ENCODE measurements around the gene OTOG.

The OTOG gene

GRCh38 chr11:17508306-17508705 is 38.8 kb upstream of the OTOG start:
- H3K9me3 ChIP-seq (ENCODE audit: control insufficient read depth in 1 of 2, low read length in 2 of 2), result no peaks in the 10 kb centered on the region
- H3K27ac ChIP-seq (ENCODE audit: low read length), result no peak overlapping the region
- no peaks in the 10 kb centered on the region for H3K36me3 ChIP-seq (ENCODE audit: control insufficient read depth in 1 of 2, insufficient read depth in 2 of 2, low read length in 2 of 2)

DNA sequence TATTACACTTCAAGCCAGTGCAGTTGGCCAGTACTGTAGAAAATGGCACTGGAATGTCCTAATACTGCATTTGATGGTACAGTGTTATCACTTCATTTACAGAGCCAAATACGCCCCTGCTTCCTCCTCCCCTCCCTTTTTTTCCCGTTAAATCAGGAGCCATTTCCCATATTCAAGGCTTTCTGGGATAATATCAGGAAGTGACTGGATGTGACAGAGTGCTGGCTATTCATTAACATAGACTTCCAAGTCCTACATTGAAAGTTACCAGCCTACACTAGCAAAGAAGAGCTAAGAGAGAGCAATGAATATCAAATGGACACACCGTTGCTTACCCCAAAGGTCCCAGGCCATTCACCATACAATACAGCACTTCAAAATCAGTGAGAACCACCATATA is 38.3 kb upstream of the OTOG start:
- Histone ChIP-seq H3K4me1 (ENCODE audit: control insufficient read depth in 1 of 2, insufficient read depth in 2 of 2, low read length in 2 of 2) (peaks cover 0 to 5% of the 10 kb centered on the region in 2 donors), H3K27ac (ENCODE audit: low read length) (no peak overlapping the region)

More at GRCh38 chr11:17508306-17508705, 38.8 kb upstream of the OTOG start:
- Histone ChIP-seq H3K4me1 (ENCODE audit: control insufficient read depth in 1 of 2, insufficient read depth in 2 of 2, low read length in 2 of 2) (peaks cover 0 to 5% of the 10 kb centered on the region in 2 donors), H3K4me3 (ENCODE audit: low read depth in 1 of 2, low read length in 2 of 2) (no peak overlapping the region), H3K27me3 (ENCODE audit: low read depth, low read length) (no peaks in the 10 kb centered on the region)

DNA sequence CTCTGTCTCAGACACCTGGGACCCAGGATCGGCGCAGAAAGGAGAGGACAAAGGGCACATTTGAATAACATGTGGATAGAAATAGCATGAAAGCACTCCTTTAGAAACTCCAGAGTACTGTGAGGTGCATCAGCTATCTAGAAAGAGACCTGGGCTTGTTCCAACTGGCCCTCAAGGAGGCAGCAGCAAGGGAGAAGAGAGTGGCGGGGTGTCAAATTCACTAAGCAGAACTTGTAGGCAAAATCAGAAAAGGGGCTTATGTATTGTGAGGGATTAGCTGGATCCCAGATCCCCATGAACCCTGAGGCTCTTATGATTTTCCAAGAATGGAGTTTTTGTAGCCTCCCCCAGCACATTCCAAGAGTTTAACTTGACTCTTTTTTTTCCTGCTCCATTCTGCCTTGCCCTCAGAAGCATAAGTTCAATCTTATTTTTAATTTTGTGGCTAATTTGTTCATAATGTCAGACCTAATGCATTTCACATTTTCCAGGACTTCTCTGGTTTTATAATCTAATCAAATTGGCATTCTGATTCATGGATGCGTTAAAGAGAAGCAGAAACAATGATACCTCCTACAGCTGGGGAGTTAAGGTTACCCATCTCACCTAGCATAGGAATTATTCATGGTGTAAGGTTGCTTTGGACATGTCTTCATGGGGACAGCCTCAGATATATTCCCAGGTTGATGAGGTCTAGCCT is 36.4 kb upstream of the OTOG start:
- Histone ChIP-seq H3K27ac (ENCODE audit: low read length) (no peak overlapping the region), H3K36me3 (ENCODE audit: control insufficient read depth in 1 of 2, insufficient read depth in 2 of 2, low read length in 2 of 2) (no peaks in the 10 kb centered on the region), H3K4me1 (ENCODE audit: control insufficient read depth in 1 of 2, insufficient read depth in 2 of 2, low read length in 2 of 2) (peaks cover 0 to 5% of the 10 kb centered on the region in 2 donors), H3K9me3 (ENCODE audit: control insufficient read depth in 1 of 2, low read length in 2 of 2) (no peaks in the 10 kb centered on the region), H3K4me3 (ENCODE audit: low read depth in 1 of 2, low read length in 2 of 2) (no peak overlapping the region), H3K27me3 (ENCODE audit: low read depth, low read length) (no peaks in the 10 kb centered on the region)

More for the DNA sequence above, 38.3 kb upstream of the OTOG start:
- H3K27me3 ChIP-seq (ENCODE audit: low read depth, low read length), result no peaks in the 10 kb centered on the region
- H3K9me3 ChIP-seq (ENCODE audit: control insufficient read depth in 1 of 2, low read length in 2 of 2), result no peaks in the 10 kb centered on the region
- no peaks in the 10 kb centered on the region for H3K36me3 ChIP-seq (ENCODE audit: control insufficient read depth in 1 of 2, insufficient read depth in 2 of 2, low read length in 2 of 2)
- H3K4me3 ChIP-seq (ENCODE audit: low read depth in 1 of 2, low read length in 2 of 2), result no peak overlapping the region

DNA sequence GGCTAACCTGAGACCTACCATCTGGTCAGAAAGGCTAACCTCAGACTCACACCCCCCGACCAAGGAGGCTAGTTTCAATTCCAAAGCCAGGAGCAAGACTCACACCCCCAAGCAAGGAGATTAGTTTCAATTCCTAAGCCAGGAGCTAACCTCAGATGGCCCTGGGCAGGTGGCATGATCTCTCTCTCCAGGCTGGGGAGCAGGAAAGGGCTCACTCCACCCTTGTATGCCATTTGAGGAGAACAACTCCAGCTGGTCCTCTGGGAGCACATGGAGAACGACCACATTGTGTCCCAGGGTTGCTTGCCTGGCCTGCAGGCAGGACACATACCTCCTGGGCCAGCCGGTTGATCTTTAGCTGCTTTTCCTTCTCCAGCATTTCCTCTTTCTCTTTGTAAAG is 35.5 kb upstream of the OTOG start:
- Histone ChIP-seq H3K4me1 (ENCODE audit: control insufficient read depth in 1 of 2, insufficient read depth in 2 of 2, low read length in 2 of 2) (peaks cover 0 to 5% of the 10 kb centered on the region in 2 donors), H3K27ac (ENCODE audit: low read length) (no peak overlapping the region), H3K4me3 (ENCODE audit: low read depth in 1 of 2, low read length in 2 of 2) (no peak overlapping the region), H3K9me3 (ENCODE audit: control insufficient read depth in 1 of 2, low read length in 2 of 2) (no peaks in the 10 kb centered on the region), H3K27me3 (ENCODE audit: low read depth, low read length) (no peaks in the 10 kb centered on the region), H3K36me3 (ENCODE audit: control insufficient read depth in 1 of 2, insufficient read depth in 2 of 2, low read length in 2 of 2) (no peaks in the 10 kb centered on the region)

DNA sequence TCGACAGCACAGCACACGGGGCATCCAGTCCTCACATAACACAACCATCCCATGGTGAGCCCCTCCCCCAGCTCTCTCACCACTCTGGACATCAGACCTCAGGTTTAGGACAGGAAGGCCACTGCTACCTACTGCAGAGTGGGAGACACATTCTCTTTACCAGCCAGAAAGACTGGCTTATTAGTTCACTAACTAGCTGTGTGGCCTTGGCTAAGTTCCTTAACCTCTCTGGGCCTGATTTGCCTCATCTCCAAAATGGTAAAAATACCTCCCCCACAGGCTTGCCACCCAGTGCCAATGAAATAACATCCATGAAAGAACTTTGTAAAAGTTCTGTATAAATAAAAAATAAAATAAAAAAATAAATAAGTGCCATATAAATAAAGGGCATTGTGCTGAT is 35.0 kb upstream of the OTOG start:
- H3K4me3 ChIP-seq (ENCODE audit: low read depth in 1 of 2, low read length in 2 of 2), result no peak overlapping the region
- no peaks in the 10 kb centered on the region for H3K36me3 ChIP-seq (ENCODE audit: control insufficient read depth in 1 of 2, insufficient read depth in 2 of 2, low read length in 2 of 2)
- H3K27ac ChIP-seq (ENCODE audit: low read length), result no peak overlapping the region
- no peaks in the 10 kb centered on the region for H3K9me3 ChIP-seq (ENCODE audit: control insufficient read depth in 1 of 2, low read length in 2 of 2)
- H3K27me3 ChIP-seq (ENCODE audit: low read depth, low read length), result no peaks in the 10 kb centered on the region
- H3K4me1 ChIP-seq (ENCODE audit: control insufficient read depth in 1 of 2, insufficient read depth in 2 of 2, low read length in 2 of 2), result peaks cover 0 to 5% of the 10 kb centered on the region in 2 donors

DNA sequence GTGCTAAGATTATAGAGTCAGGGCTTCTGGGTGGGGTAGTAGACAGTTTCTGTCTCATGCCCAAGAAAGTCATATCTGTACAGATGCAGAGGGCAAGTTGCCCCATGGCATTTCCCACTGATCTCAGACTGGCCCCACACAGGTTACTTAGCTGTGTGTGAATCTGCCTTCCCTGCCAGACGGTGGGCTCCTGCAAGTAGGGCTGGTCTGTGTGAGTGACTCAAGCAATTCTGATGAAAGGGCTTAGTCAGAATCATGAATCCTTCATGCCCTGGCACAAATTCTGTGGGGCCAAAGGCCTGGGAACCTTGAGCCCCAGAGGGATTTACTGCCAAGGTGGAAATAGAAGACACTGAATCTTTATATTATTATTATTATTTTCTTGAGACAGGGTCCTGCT is 33.2 kb upstream of the OTOG start:
- no peaks in the 10 kb centered on the region for H3K27me3 ChIP-seq (ENCODE audit: low read depth, low read length)
- no peaks in the 10 kb centered on the region for H3K9me3 ChIP-seq (ENCODE audit: control insufficient read depth in 1 of 2, low read length in 2 of 2)
- H3K4me1 ChIP-seq (ENCODE audit: control insufficient read depth in 1 of 2, insufficient read depth in 2 of 2, low read length in 2 of 2), result no peaks in the 10 kb centered on the region
- H3K4me3 ChIP-seq (ENCODE audit: low read depth in 1 of 2, low read length in 2 of 2), result no peak overlapping the region
- H3K27ac ChIP-seq (ENCODE audit: low read length), result no peak overlapping the region
- H3K36me3 ChIP-seq (ENCODE audit: control insufficient read depth in 1 of 2, insufficient read depth in 2 of 2, low read length in 2 of 2), result no peaks in the 10 kb centered on the region

DNA sequence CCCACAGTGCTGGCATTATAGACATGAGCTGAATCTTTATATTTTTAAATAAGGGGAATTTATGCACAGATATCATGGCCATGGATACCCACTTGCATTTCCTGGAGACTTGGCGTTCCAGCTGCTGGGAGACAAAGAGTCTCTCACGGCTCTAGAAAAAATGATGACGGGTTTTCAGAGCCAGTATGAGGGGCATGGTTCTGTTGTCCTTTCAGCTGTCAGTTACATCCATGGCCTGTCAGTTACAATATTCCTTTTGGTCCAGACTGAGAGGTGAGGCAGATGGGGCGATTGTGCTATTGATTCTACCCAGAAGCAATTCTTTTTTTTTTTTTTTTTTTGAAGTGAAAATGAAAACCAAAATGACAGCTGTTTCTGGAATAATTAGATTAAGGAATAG is 32.6 kb upstream of the OTOG start:
- Histone ChIP-seq H3K36me3 (ENCODE audit: control insufficient read depth in 1 of 2, insufficient read depth in 2 of 2, low read length in 2 of 2) (no peaks in the 10 kb centered on the region), H3K27ac (ENCODE audit: low read length) (no peak overlapping the region), H3K4me1 (ENCODE audit: control insufficient read depth in 1 of 2, insufficient read depth in 2 of 2, low read length in 2 of 2) (no peaks in the 10 kb centered on the region), H3K4me3 (ENCODE audit: low read depth in 1 of 2, low read length in 2 of 2) (no peak overlapping the region), H3K27me3 (ENCODE audit: low read depth, low read length) (no peaks in the 10 kb centered on the region), H3K9me3 (ENCODE audit: control insufficient read depth in 1 of 2, low read length in 2 of 2) (no peaks in the 10 kb centered on the region)

DNA sequence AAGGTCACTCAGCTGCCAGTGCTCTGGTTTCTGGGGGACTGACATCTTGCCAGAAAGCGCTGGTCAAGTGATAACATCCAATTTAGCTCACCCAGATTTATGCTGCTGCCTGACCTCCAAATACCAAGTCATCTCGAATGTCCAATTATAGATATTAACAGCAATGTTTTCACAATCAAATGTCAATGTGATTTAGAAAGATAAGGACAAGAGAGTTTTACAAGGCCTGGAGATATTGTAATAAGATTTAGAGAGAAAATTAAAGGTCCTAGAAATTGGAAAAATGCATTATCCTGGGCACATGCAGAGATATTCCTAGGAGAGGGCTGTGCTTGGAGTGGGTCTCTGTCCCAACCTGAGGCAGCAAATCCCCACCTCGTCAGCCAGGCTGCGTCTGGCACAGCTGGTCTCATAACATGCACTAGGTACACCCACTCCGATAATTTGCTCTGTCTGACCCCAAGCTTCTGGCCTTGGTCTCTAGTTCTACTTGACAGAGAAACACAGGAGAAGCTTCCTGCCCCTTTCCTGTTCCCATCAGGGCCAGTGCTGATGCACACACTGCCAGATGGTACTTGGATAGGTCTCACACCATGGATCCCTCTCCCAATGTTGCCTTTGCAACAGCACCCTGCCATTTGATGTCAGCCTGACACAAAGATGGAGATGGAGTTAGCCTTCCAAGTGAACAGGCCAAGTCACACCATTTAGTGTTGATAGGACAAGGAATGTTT is 31.4 kb upstream of the OTOG start:
- Histone ChIP-seq H3K4me1 (ENCODE audit: control insufficient read depth in 1 of 2, insufficient read depth in 2 of 2, low read length in 2 of 2) (no peaks in the 10 kb centered on the region), H3K36me3 (ENCODE audit: control insufficient read depth in 1 of 2, insufficient read depth in 2 of 2, low read length in 2 of 2) (no peaks in the 10 kb centered on the region), H3K27ac (ENCODE audit: low read length) (no peak overlapping the region), H3K9me3 (ENCODE audit: control insufficient read depth in 1 of 2, low read length in 2 of 2) (no peaks in the 10 kb centered on the region), H3K27me3 (ENCODE audit: low read depth, low read length) (no peaks in the 10 kb centered on the region), H3K4me3 (ENCODE audit: low read depth in 1 of 2, low read length in 2 of 2) (no peak overlapping the region)

DNA sequence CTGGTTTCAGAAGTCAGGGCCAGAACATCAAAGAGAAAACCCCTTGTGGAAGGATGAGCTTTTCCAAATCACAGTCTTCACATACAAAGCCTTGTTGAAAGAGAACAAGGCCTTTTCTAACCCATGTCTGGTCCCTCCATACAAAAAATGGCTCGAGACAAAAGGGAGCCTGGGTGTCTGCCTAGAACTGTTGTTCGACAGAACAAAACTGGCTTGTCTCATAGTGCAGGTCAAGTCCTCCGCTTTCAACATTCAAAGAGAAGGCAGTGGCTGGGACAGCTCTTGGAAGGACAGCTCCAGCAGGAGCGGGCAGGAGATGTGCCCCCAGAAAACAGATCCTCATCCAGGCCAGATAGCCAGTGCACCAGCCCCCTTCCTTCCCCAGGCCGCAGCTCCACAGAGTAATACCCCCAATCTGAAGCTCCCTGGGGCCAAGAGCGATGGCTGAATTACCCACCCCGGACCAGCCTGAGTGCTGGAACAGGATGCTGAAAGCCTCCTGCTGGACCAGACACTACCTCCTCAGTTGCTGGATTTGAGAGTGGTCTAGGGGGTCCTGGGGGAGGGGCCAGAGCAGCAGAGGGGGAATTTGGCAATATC is 30.4 kb upstream of the OTOG start:
- Histone ChIP-seq H3K9me3 (ENCODE audit: control insufficient read depth in 1 of 2, low read length in 2 of 2) (no peaks in the 10 kb centered on the region), H3K4me3 (ENCODE audit: low read depth in 1 of 2, low read length in 2 of 2) (no peak overlapping the region), H3K36me3 (ENCODE audit: control insufficient read depth in 1 of 2, insufficient read depth in 2 of 2, low read length in 2 of 2) (peaks cover 0 to 6% of the 10 kb centered on the region in 2 donors), H3K27me3 (ENCODE audit: low read depth, low read length) (no peaks in the 10 kb centered on the region), H3K4me1 (ENCODE audit: control insufficient read depth in 1 of 2, insufficient read depth in 2 of 2, low read length in 2 of 2) (no peaks in the 10 kb centered on the region), H3K27ac (ENCODE audit: low read length) (no peak overlapping the region)

GRCh38 chr11:17517186-17517585 is 29.9 kb upstream of the OTOG start:
- Histone ChIP-seq H3K4me3 (ENCODE audit: low read depth in 1 of 2, low read length in 2 of 2) (no peak overlapping the region), H3K36me3 (ENCODE audit: control insufficient read depth in 1 of 2, insufficient read depth in 2 of 2, low read length in 2 of 2) (peaks cover 0 to 6% of the 10 kb centered on the region in 2 donors), H3K9me3 (ENCODE audit: control insufficient read depth in 1 of 2, low read length in 2 of 2) (no peaks in the 10 kb centered on the region), H3K27me3 (ENCODE audit: low read depth, low read length) (no peaks in the 10 kb centered on the region), H3K27ac (ENCODE audit: low read length) (no peak overlapping the region), H3K4me1 (ENCODE audit: control insufficient read depth in 1 of 2, insufficient read depth in 2 of 2, low read length in 2 of 2) (no peaks in the 10 kb centered on the region)

- H3K27ac ChIP-seq (ENCODE audit: low read length), result no peak overlapping the region
- H3K36me3 ChIP-seq (ENCODE audit: control insufficient read depth in 1 of 2, insufficient read depth in 2 of 2, low read length in 2 of 2), result peaks cover 0 to 6% of the 10 kb centered on the region in 2 donors
- H3K9me3 ChIP-seq (ENCODE audit: control insufficient read depth in 1 of 2, low read length in 2 of 2), result no peaks in the 10 kb centered on the region
- H3K4me3 ChIP-seq (ENCODE audit: low read depth in 1 of 2, low read length in 2 of 2), result no peak overlapping the region
- no peaks in the 10 kb centered on the region for H3K27me3 ChIP-seq (ENCODE audit: low read depth, low read length)
- no peaks in the 10 kb centered on the region for H3K4me1 ChIP-seq (ENCODE audit: control insufficient read depth in 1 of 2, insufficient read depth in 2 of 2, low read length in 2 of 2)
These were observed 28.7 kb upstream of the OTOG start for GRCh38 chr11:17518366-17518765.

Measured in muscle layer of duodenum (tissue), 2 donors.